G401 (cell line): ENCODE data around the gene BOK. TPM values are rescaled to one million over a fixed set of nuclear protein-coding genes. Genes with fewer than 3 reads are reported as not detected.
"Not testable (repeated sequence)": the region's sequence is repeated elsewhere in the genome, so short reads cannot be mapped to it uniquely, and the experiment has no call there.

ENCODE experiments used
- DNase-seq: peaks from one replicate; pipeline ENCODE4 v3.0.0-alpha.2; 2015; ENCODE audit warnings: low spot score
- in situ Hi-C: cut with HindIII; loops from 2 replicates; pipeline ENCODE4 v1.10.0; 2016; ENCODE audit warnings: low sequenced_read_pairs, mixed read lengths
- total RNA-seq: library from RNA; depleted of rRNA; stranded (reverse); fragments of >200 nt; shearing (Covaris generic); gene quantifications from 2 replicates; pipeline ENCODE4 v1.2.3, GENCODE V29; 2014

The BOK gene
- total RNA-seq, 1 experiment from 2014 or later, result 36.3 TPM

DNA sequence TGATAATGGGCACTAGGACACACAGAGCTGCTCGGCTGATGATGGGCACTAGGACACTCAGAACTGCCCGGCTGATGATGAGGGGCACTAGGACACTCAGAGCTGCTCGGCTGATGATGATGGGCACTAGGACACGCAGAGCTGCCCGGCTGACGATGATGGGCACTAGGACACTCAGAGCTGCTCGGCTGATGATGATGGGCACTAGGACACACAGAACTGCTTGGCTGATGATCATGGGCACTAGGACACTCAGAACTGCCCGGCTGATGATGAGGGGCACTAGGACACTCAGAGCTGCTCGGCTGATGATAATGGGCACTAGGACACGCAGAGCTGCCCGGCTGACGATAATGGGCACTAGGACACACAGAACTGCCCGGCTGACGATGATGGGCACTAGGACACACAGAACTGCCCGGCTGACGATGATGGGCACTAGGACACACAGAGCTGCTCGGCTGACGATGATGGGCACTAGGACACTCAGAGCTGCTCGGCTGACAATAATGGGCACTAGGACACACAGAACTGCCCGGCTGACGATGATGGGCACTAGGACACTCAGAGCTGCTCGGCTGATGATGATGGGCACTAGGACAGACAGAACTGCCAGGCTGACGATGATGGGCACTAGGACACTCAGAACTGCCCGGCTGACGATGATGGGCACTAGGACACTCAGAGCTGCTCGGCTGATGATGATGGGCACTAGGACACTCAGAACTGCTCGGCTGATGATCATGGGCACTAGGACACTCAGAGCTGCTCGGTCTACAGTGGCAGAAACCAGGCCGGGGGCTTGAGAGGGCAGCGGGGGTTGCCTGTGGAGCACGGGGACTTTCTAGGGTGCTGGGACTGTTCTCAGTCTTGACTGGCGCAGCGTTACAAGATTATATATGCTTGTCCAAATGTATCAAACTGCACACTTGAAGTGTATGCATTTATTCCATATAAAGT lies 32.2 kb downstream of the BOK start:
- in situ Hi-C loops, result not testable (repeated sequence)
- peak; percentile 82 for DNase-seq

DNA sequence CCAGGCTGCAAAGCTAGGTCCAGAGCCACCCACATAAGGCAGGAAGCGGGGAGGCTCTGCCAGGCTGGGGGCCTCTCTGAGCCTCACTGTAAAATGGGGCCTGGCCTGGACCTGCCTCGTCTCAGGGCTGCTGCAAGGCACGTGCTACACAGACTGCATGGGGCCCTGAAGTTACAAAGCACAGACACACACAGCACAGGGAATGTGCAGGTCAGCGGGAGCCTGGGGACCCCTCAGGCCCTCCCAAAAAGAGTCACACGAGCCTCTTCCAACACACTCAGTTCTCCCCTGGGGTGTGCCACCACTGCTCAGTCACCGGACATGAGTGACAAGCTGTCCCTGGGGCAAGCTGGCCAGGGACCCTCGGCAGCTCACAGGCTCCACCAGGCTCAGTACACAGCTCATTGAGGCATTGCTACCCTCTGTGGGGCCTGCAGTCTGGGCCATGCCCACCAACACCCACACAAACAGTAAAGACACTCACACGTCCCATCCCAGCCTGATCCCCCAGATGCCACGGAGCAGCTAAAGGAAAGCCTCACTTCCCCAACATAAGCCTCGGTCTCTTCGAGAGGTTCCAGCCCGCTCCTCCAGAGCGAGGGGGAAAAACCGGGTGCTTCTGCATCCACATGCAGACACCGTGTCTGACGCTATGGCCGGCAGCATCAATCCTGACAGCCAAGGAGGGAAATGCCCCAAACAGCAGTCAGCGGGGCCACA lies 33.7 kb downstream of the BOK start:
- in situ Hi-C loops, result no loop called here
- DNase-seq, result no peak

DNA sequence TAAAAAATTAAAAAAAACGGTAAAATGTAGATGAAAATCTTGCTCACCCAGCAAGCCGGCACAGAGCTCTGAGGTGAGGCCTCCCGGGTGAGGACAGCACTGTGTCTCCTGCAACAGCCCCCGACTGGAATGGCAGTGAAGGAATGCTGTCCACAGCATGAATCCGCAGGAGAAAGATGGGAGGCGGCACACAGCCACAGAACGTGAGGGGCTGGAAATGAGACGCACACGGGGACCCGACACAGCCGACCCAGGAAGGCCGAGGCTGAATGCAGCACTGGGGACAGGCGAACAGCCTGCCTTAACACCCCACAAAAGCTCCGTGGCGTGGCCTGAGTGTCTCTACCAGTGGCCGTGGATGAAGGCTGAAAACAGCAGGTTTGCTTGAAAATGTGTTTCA lies 34.7 kb downstream of the BOK start:
- in situ Hi-C loops, result no loop called here
- DNase-seq, result no peak

DNA sequence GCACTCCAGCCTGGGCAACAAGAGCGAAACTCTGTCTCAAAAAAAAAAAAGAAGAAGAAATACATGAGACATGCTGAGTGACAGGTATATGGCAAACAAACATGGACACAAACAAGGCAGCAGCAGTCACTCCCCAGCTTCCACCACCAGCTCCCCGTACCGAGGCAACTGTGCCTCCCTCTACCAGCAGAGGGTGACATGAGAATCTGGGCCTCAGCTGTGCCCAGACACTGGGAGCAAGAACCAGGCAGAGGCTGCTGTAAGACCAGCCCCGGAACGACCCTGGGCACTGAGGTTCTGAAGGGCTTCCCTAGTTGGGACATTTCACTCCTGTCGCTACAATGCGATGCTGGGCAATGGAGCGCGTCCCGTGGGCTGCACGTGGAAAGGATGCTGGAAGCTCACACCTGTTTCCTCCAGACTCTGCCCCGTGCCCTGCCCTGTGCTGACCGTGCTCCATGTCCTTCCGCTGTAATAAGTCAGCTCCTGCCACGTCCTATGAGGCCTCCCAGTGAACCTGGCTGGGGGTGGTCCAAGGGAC lies 37.1 kb downstream of the BOK start:
- DNase-seq, result no peak
- in situ Hi-C loops, result no loop called here

DNA sequence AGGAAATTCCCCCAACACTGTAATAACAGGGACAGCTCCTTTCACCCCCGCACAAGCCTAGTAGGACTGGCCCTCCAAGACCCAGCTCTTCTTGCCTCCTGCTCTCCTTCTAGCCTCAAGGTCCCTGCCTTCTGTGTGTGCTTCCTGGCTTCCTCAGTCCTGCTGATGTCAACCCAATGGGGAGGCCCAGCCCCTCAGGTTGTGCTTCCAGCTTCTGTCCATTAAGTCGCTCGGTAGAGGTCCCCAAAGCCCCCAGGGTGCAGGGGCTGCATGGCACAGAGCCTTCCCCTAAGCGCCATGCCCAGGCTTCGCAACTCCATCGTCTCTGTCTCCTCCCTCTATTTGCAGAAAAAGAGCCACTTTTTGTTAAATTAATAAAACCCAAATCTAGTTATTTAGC lies 39.0 kb downstream of the BOK start:
- in situ Hi-C loops, result no loop called here
- no peak for DNase-seq

DNA sequence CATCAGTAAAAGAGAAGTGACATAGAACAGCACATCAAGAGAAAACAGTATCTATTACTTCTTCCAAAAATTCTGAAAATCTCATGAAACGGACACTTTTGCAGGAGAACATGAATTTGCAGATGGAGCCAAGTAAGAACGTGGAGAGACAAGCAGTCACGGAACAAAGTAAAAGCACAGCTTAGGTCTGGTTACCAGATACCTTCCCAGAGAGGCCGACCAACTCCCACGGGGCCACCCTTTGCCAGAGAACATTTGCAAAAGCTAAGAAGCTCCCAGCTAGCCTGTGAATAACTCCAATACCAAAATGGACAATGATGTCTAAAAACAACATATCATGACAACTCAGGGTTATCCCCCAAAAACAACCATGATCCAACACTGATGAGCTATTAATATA lies 39.5 kb downstream of the BOK start:
- in situ Hi-C loops, result no loop called here
- DNase-seq, result no peak

DNA sequence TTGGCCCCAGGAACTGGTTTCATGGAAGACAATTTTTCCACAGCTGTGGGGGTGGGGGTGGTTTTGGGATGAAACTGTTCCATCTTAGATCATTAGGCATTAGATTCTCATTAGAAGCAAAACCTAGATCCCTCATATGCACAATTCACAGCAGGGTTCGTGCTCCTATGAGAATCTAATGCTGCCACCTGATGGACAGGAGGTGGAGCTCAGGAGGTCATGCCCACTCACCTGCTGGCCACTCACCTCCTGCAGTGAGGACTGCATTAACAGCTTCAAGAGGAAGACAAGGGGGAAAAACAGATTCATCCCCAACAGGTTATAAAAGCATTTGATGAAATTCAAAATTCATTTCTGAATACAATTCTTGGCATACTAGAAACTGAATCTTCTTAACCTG lies 39.9 kb downstream of the BOK start:
- in situ Hi-C loops, result no loop called here
- DNase-seq, result peak; percentile 79

DNA sequence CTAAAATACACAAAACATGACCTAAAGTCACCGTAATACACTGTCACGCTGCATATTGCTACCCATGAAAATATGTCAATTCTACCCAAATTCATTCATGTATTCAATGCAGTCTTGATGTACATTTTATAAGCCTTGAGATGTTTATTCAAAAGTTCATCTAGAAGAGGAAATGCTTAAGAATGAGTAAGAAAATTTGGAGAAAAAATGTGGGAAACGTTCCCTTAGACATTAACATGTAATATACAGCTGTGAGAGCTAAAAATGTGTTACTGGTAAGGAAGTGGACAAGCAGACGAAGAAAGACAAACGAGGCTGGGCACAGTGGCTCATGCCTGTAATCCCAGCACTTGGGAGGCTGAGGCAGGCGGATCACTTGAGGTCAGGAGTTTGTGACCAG lies 41.1 kb downstream of the BOK start:
- no peak for DNase-seq
- in situ Hi-C loops, result no loop called here

DNA sequence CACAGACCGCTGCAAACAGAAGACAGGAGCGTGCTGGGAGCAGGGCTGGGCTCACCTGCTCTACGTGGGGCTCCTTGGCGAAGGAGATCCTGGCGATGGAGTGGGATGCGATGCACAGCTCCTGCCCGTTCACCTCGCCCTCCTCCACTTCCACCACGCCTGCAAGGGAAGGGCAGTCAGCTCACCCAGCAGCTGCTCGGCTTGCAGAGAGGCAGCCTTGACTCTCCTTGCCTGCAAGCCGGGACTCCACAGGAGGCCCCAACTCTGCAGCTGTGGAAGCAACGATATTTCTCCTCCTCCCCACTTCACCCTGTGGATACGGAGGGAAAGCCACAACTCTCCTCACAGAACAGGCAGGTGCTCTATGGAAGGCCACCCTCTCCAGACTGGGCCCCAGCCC lies 43.3 kb downstream of the BOK start:
- in situ Hi-C loops, result no loop called here
- DNase-seq, result no peak

DNA sequence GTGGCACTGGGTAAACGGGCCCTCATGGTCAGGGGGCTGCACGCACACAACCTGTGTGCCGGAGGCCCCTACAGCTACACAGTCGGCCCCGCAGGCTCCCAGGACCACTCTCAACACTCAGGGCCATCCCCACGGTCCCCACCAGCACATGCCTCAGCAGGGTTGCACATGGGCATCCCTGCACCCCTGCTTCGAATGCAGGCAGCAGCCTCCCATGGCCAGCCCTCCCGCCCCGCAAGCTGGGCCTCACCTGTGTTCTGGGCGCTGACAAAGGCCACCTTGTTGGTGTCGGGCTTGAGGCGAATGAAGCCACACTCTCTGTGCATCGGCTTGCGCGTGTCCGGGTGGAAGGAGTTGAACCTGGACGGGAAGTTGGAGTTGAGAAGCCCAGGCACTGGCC lies 44.2 kb downstream of the BOK start:
- DNase-seq, result no peak
- in situ Hi-C loops, result no loop called here

DNA sequence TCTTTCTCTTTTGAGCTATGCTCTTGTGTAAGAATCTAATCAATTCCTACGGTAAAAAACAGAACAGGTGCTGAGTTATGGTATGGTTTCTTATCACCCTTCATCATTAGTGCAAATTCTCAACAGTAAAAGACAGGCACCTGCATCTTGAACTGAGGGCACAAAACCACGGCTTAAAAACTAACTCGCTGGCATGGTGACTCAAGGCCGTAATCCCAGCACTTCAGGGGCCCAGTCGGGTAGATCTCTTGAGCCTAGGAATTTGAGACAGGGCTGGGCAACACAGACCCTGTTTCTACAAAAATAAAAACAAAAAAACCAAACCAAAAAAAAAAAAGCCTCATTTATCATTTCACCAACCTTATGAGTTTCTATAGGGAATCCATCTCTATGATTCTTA lies 45.1 kb downstream of the BOK start:
- DNase-seq, result no peak
- in situ Hi-C loops, result no loop called here

DNA sequence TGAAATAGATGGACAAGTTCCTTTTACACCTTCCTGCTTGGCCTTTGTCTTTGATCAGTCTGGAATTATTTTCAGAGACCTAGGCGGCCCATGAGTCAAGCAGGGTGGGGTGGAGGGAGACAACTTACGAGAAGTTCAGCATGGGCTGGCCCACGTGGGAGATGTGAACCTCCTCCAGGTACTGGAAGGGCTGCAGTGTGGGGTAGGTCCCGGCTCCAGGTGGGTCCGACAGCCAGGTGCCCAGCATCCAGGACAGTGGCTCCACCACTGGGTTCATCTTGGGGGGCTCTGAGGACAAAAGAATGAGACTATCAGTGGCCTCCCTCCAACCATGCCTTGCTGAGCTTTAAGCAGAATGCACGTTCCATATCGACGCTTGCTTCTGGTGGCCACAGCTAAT lies 47.6 kb downstream of the BOK start:
- in situ Hi-C loops, result no loop called here
- DNase-seq, result no peak

DNA sequence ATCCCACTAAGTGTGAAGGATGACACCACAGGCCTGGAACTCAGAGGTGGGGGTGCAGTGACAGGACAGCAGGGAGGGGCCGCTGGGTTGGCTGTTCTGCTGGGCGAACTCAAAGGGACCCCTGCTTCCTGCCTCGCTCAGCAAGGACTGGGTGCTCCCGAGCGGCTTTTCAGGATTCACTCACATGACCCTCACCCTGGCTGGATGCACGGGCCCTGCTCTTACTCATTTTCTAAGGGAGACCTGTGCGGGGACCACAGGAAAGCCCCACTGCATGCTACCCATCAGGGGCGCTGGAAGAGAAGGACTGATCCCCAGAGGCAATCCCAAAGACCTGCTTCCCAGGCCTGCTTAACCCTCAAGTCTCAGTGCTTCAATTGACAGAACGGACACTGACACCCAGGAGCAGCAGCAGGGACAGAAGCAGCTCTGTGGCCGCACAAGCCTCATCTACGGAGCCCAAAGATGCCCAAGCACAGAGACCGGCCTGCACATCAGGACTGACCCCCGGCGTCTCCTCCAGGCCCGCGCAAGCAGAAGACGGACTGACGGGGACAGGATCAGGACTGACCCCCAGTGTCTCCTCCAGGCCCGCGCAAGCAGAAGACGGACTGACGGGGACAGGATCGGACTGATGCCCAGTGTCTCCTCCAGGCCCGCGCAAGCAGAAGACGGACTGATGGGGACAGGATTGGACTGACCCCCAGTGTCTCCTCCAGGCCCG lies 48.8 kb downstream of the BOK start:
- in situ Hi-C loops, result no loop called here
- DNase-seq, result no peak

DNA sequence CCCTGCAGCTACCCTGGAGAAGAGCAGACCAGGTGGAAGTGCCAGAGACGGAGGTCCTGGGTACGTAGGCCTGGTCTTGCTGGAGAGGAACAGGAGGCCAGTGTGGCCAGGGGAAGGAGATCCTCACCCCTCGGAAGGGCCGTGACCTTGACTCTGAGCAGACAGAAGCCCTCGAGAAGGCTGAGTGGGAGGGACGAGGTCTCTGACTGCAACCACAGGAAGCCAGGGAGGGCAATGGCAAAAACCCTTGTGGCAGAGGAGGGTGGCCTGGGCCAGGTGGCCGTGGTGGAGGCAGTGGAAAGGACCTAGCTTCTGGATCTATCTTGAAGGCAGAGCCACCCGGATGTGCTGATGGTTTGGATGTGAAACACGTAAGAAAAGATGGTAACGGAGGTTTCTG lies 50.3 kb downstream of the BOK start:
- in situ Hi-C loops, result no loop called here

DNA sequence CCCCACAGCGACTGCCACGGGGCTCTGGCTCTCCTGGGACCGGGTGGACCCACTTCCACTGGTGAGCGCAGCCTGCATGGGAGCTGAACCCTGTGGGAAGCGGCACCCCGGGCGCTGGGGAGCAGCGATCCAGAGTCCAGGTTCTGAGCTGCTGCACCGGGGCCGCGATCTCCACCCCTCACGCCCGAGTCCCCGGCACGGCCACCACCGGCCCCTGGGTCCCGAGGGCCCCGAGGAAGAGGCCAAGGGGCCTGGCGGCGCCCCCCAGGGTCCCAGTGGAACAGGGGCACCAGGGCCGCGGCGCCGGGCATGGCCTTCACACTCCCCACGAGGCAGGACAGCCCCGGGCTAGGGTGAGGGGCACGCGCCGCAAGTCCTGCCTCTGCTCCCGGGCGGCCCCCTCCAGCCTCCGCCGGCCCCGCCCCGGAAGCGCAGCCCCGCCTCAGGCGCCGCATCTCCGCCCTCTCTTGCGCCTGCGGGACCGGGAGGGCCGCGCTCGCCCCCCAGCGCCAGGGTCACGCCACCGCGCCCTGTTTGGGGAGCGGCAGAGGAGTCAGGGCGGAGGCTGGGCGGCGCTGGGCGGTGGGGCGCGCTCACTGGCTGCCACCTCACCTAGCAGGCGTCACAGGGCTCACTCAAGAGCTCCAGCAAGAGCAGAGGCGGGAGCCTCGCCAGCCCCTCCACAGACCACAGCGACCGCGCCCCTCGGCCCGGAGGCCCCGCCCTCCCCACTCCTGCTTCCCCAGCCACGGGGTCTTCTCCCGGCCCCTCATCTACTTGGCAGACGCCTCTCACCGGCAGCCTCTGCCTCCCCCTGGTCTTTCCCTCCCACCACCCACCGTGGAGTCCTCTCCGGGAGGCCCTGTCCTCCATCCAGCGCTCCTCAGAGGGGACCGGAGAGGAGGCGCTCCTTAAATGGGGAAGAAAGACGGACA lies 51.6 kb downstream of the BOK start:
- DNase-seq, result peak; percentile 75

More for the DNA sequence above, 50.3 kb downstream of the BOK start:
- no peak for DNase-seq

DNA sequence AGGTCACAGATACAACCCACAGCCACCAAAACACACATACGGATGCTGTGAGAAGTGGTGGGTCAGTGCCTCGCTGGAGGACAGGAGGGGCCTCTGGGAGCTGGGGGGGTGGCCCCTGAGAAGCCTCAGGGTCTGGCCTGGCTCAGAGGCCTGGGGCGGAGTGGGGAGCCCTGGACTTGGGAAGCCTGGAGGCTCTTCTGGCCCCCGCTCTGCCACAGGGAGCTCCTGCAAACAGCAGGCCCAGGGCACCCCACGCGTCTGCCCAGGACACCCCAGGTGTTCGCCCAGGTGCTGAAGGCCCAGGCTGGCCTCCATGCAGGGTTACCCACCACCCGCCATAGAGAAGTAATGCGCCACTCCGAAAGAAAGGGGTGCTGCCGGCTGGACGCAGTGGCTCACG lies 52.5 kb downstream of the BOK start:
- DNase-seq, result no peak
- in situ Hi-C loops, result no loop called here

More for the DNA sequence above, 51.6 kb downstream of the BOK start:
- in situ Hi-C loops, result no loop called here

DNA sequence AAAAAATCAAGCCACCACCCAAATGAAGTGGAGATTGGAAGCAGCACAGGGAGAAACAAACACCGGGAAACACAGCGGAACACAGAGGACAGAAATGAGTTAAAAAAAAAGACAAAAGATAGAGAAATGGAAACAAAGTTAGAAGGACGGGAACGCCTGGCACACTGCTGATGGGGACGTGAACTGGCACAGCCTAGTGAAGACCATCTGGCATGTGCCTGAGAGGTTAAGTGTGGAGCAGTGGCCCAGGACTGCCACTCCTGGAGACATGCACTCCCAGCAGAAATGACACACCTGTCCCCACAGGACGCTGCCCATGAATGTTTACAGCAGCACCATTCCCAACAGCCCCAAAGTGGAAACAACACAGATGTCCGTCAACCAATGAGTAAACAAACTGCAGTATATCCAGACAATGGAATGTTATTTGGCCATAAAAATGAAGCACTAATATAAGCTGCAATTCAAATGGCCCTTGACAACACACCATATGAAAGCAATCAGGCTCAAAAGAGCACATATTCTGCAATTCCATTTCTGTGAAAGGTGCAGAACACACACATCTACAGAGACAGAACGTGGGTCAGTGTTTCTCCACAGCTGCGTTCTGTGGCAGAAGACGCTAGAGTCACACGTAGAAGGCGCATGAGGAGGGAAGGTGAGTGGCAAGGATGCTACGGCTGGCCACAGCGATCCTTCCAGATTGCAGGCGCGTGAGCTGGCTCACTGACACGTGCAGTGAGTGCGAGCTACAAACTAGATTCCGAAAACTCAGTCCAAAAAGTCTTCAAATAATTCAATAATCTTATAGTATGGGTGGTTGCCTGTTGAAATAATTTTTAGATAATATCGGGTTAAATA lies 53.8 kb downstream of the BOK start:
- in situ Hi-C loops, result no loop called here
- peak; percentile 40 for DNase-seq
